Hematopoietic multipotent progenitor cell treated with erythropoietin and hydrocortisone succinate and interleukin-3 and kit ligand, for 15 days (in vitro differentiated cells): ENCODE measurements around the gene PDE3A.
"Not testable (repeated sequence)": the region's sequence is repeated elsewhere in the genome, so short reads cannot be mapped to it uniquely, and the experiment has no call there.

Experiments
- DNase-seq: peaks from one replicate; pipeline ENCODE4 v3.0.0-alpha.2; 2015; ENCODE audit warnings: low spot score

The PDE3A gene

DNA sequence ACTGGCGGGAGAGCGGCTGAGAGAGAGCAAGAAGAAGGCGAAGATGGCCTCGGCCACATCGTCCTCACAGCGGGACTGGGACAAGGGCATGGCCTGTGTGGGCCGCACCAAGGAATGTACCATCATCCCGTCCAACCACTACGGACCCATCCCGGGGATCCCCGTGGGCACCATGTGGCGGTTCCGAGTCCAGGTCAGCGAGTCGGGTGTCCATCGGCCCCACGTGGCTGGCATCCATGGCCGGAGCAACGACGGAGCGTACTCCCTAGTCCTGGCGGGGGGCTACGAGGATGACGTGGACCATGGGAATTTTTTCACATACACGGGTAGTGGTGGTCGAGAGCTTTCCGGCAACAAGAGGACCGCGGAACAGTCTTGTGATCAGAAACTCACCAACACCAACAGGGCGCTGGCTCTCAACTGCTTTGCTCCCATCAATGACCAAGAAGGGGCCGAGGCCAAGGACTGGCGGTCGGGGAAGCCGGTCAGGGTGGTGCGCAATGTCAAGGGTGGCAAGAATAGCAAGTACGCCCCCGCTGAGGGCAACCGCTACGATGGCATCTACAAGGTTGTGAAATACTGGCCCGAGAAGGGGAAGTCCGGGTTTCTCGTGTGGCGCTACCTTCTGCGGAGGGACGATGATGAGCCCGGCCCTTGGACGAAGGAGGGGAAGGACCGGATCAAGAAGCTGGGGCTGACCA lies 183.6 kb downstream of the PDE3A start:
- not testable (repeated sequence) for DNase-seq

GRCh38 chr12:20552586-20552985 lies 184.2 kb downstream of the PDE3A start:
- not testable (repeated sequence) for DNase-seq

- no peak for DNase-seq
Observed at GRCh38 chr12:20555015-20555414, 186.7 kb downstream of the PDE3A start.

- no peak for DNase-seq
Observed at GRCh38 chr12:20555771-20556170, 187.4 kb downstream of the PDE3A start.

DNA sequence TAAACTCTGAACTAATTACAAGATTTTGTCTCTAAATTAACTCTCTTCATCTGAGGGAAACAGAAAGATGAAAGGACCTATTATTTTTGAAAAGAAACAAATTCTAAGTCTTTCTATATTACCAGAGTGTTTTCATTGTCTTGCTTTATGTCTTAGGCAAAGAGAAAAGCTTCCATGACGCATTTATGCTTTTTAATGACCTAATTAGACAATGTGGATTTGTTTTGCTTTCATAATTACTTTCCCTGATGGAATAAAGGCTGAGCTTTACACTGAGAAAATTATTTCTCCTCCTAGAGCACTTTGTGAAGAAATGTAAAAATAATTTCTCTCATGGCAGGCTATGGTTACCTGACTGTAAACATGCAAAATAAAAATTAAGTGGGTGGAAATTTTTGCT lies 188.8 kb downstream of the PDE3A start:
- no peak for DNase-seq

GRCh38 chr12:20560935-20561334 lies 192.6 kb downstream of the PDE3A start:
- no peak for DNase-seq

- DNase-seq, result no peak
Observed at GRCh38 chr12:20561871-20562270, 193.5 kb downstream of the PDE3A start.

- DNase-seq, result no peak
Observed at GRCh38 chr12:20567413-20567812, 199.1 kb downstream of the PDE3A start.

DNA sequence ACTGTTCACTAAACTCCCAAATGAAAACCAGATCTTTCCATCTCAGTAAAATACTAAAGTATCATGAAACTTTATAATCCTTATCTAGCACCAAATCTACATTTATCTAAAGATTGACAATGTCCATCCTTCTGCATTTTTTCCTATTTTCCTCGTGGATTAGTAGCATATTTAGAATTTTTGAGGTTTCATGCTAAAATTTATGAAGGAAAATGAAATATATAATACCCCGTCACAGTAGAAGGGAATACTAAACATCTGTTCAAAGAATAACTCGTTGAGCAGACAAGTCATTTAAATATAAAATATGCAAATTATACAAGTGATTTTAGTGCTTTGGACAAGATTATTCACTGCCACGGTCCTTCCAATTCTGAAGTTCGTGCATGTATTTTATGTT lies 204.1 kb downstream of the PDE3A start:
- no peak for DNase-seq

GRCh38 chr12:20576528-20576927 lies 208.2 kb downstream of the PDE3A start:
- no peak for DNase-seq

- no peak for DNase-seq
Observed at GRCh38 chr12:20577054-20577453, 208.7 kb downstream of the PDE3A start.

GRCh38 chr12:20578142-20578541 lies 209.8 kb downstream of the PDE3A start:
- DNase-seq, result no peak

DNA sequence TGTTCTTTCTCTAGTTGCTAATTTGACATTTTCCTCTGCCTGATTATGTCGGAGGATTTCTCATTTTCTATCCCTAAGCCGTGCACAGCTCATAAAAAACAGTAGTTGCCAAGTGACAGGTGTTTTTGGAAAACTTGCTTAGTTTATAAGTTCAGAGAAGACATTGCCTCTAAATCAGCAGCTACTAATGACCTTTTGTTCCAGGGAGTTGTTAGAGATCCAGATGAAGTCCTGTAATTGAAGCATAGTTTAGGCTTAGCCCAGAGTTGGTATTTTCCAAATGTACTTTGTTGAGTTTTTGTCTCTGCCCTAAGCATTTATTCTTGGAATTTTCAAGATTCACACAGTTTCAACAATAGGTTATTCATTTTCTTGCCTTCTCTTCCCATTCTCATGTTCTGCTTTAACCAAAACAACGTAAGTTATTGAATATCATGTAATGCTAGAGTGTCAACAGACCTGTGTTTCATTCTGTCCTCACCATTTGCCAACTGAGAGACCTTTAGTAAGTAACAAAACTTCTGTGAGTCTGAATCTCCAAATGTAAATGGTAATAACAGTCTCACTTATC lies 216.8 kb downstream of the PDE3A start:
- no peak for DNase-seq

DNA sequence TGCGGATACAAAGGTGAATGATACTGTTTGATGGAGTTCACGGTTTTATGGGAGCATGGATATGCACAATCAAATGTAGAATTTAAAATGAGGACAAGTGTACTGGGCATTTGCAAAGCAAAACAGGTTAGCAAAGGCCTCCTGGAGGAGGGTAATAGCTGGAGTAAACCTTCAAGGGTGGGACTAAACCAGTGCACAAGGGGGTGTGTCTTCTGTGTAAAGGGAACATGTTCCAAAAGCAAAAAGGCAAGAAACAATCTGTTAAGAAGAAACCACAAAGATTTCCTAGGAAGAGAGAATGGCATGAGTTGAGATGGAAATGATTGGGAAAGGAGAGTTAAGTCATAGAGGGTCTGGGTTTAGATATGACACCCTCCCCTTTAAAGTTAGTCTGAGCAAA lies 217.6 kb downstream of the PDE3A start:
- no peak for DNase-seq

- no peak for DNase-seq
Observed at GRCh38 chr12:20588042-20588441, 219.7 kb downstream of the PDE3A start.

- DNase-seq, result no peak
Observed at GRCh38 chr12:20590570-20590969, 222.2 kb downstream of the PDE3A start.

- no peak for DNase-seq
Observed at GRCh38 chr12:20592556-20592955, 224.2 kb downstream of the PDE3A start.

DNA sequence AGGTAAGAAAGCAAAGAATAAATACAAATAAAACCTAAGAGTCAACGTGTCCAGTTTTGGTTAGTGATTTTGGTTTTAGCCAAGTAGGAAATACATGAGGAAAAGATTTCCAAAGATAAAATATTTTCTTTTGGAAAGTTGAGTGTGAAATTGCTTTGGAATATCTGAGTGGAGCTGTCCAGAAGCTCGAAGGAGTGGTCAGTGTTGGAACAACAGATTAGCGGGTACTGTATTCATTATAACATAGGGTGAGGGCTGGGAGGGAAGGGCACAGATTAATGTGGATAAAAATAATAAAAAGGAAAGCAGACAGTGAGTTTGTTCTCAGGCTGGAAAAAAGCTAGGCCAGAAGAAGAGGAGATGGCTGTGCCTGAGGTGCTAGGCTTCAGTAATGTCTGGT lies 225.3 kb downstream of the PDE3A start:
- no peak for DNase-seq

GRCh38 chr12:20596061-20596460 lies 227.7 kb downstream of the PDE3A start:
- DNase-seq, result no peak

DNA sequence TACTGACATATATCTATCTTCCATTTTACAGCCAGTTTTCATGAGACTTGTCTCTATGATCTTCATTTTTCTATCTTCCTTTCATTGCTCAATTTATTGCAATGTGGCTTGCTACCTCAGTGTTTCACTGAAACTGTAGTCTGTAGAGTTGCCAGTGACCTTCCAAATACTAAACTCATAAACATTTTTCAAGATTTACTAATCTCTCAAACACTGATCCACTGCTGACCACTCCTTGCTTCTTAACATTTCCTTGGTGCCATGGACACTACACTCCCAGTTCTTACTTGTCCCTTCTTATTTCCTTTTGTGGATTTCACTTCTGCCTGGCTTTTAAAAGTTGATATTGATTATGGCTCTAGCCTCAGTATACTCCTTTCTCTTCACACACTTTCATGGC lies 231.4 kb downstream of the PDE3A start:
- no peak for DNase-seq

DNA sequence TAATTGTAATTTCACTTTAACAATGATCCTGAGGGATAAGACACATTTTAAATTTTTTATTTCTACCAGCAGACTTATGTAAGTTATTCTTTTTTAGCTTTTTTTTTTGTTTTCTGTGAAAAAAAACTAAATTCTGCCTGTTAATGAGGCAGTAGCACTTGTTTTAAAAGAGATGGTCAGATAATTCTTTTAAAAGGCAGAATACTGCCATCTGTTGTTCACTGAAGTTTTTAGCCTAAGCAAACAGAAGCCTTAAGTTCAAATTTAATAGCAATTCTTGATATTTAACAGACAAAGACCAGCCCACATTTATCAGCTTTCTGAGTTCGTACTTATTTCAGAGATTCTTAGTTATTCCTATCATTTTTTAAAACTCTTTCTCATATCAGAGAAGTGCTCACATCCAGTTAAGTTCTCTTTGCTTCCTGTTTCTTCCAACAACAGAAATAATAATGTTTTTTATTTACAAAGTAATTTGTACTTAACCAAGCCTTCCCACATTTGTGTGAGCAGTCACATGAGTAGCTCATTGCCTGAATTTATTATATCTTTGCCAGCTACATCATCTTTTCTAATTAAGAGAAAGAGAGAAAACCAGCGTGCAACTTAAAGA lies 233.4 kb downstream of the PDE3A start:
- DNase-seq, result no peak

- no peak for DNase-seq
Observed at GRCh38 chr12:20602641-20603391, 234.5 kb downstream of the PDE3A start.
